ENCODE data around the gene STK11IP. TPM values are rescaled to one million over a fixed set of nuclear protein-coding genes. Genes with fewer than 3 reads are reported as not detected.

The STK11IP gene
- total RNA-seq, 3 donors from 2014 or later, result 34.6 to 42.0 (median 39.6) TPM

GRCh38 chr2:219663116-219663762 lies 65.6 kb downstream of the STK11IP start:
- TF ChIP-seq, protein P1, sequence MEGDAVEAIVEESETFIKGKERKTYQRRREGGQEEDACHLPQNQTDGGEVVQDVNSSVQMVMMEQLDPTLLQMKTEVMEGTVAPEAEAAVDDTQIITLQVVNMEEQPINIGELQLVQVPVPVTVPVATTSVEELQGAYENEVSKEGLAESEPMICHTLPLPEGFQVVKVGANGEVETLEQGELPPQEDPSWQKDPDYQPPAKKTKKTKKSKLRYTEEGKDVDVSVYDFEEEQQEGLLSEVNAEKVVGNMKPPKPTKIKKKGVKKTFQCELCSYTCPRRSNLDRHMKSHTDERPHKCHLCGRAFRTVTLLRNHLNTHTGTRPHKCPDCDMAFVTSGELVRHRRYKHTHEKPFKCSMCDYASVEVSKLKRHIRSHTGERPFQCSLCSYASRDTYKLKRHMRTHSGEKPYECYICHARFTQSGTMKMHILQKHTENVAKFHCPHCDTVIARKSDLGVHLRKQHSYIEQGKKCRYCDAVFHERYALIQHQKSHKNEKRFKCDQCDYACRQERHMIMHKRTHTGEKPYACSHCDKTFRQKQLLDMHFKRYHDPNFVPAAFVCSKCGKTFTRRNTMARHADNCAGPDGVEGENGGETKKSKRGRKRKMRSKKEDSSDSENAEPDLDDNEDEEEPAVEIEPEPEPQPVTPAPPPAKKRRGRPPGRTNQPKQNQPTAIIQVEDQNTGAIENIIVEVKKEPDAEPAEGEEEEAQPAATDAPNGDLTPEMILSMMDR (IDR thresholded peaks at IDR 0.05), result no peak
- ATAC-seq, result no peak
- intact Hi-C loops (cut with DNase I, micrococcal nuclease), result no loop called here
- Histone ChIP-seq H3K9me3 (peaks cover 3% of the 10 kb centered on the region), H3K36me3 (ENCODE audit: low read depth) (no peaks in the 10 kb centered on the region), H3K4me1 (ENCODE audit: low read depth) (no peaks in the 10 kb centered on the region), H3K4me3 (no peak overlapping the region)
- DNase-seq, result no peak

GRCh38 chr2:219664041-219664440 lies 66.4 kb downstream of the STK11IP start:
- TF ChIP-seq, protein P1 (IDR thresholded peaks at IDR 0.05), result no peak
- H3K4me3 ChIP-seq, result no peak overlapping the region
- peaks cover 3% of the 10 kb centered on the region for H3K9me3 ChIP-seq
- DNase-seq (no peak), ATAC-seq (no peak)
- H3K4me1 ChIP-seq (ENCODE audit: low read depth), result no peaks in the 10 kb centered on the region
- intact Hi-C loops (cut with DNase I, micrococcal nuclease), result no loop called here
- H3K36me3 ChIP-seq (ENCODE audit: low read depth), result no peaks in the 10 kb centered on the region

GRCh38 chr2:219664944-219665343 lies 67.3 kb downstream of the STK11IP start:
- no peaks in the 10 kb centered on the region for H3K4me1 ChIP-seq (ENCODE audit: low read depth)
- no peaks in the 10 kb centered on the region for H3K36me3 ChIP-seq (ENCODE audit: low read depth)
- no peak for DNase-seq
- TF ChIP-seq, protein P1 (IDR thresholded peaks at IDR 0.05), result no peak
- peaks cover 3% of the 10 kb centered on the region for H3K9me3 ChIP-seq
- intact Hi-C loops (cut with DNase I, micrococcal nuclease), result no loop called here
- no peak for ATAC-seq
- no peak overlapping the region for H3K4me3 ChIP-seq

DNA sequence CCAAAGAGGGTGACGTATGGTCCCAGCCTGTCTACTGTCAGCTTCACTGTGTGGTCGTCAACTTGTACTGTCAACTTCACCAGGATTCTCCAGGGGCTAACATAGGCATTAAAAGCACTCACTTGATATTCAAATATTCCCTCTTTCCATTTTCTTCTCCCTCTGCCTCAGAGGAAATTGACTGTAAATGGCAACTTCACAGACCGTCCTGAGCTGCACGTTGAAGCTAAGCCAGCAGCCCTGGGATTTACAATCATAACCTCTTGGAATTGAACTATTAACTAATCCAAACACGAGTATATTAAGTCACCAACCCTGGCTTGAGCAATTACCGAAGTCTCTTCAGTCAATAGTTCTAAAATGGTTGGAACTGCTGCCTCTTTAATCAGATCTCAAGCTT lies 68.3 kb downstream of the STK11IP start:
- DNase-seq, result no peak
- no peak overlapping the region for H3K4me3 ChIP-seq
- TF ChIP-seq, protein P1 (IDR thresholded peaks at IDR 0.05), result no peak
- H3K36me3 ChIP-seq (ENCODE audit: low read depth), result no peaks in the 10 kb centered on the region
- H3K4me1 ChIP-seq (ENCODE audit: low read depth), result no peaks in the 10 kb centered on the region
- intact Hi-C loops (cut with DNase I, micrococcal nuclease), result no loop called here
- ATAC-seq, result no peak
- no peaks in the 10 kb centered on the region for H3K9me3 ChIP-seq

Small RNAs within 50 kb of the gene (microRNA-seq; reads per million reads assigned to microRNA genes)
- not detected for gene MIR3132

Other genes starting within 250 kb of the STK11IP start
- gene DNPEP, start 209.9 kb upstream of the STK11IP start, total RNA-seq, result 100 to 1,000 TPM in 2 of 3 donors, 10 to 100 TPM in 1; 75.7 to 127 (median 125) TPM
- gene DES, start 179.5 kb upstream of the STK11IP start, total RNA-seq, result 1,000 to 10,000 TPM in 1 of 3 donors, 100 to 1,000 TPM in 1, 10 to 100 TPM in 1; 65.4 to 4,715 (median 359) TPM
- 100 to 1,000 TPM in 1 of 3 donors, 10 to 100 TPM in 1, 1 to 10 TPM in 1; 7.9 to 242 (median 22.2) TPM for gene SPEG, start 163.0 kb upstream of the STK11IP start, total RNA-seq
- gene GMPPA, start 99.0 kb upstream of the STK11IP start, total RNA-seq, result 10 to 100 TPM; 33.6 to 52.6 (median 43.6) TPM
- under 1 TPM in 1 of 3 donors, not detected in 2; 0.09 TPM for gene ASIC4, start 83.4 kb upstream of the STK11IP start, total RNA-seq
- 10 to 100 TPM; 19.4 to 25.9 (median 20.5) TPM for gene CHPF, start 54.0 kb upstream of the STK11IP start, total RNA-seq
- gene TMEM198, start 53.8 kb upstream of the STK11IP start, total RNA-seq, result 1 to 10 TPM in 2 of 3 donors, under 1 TPM in 1; 0.69 to 2.7 (median 2.7) TPM
- gene OBSL1, start 26.3 kb upstream of the STK11IP start, total RNA-seq, result 10 to 100 TPM in 2 of 3 donors, 1 to 10 TPM in 1; 7.6 to 53.0 (median 12.6) TPM
- gene INHA, start 25.5 kb upstream of the STK11IP start, total RNA-seq, result under 1 TPM in 1 of 3 donors, not detected in 2; 0.19 TPM
- 1 to 10 TPM in 1 of 3 donors, under 1 TPM in 2; 0.29 to 3.4 (median 0.34) TPM for gene SLC4A3, start 29.8 kb downstream of the STK11IP start, total RNA-seq